ENCODE measurements around the gene MOAP1. TPM values are rescaled to one million over a fixed set of nuclear protein-coding genes. Genes with fewer than 3 reads are reported as not detected.

MOAP1 gene
- polyA plus RNA-seq, 1 of the 3 experiments (the other 2 are of a cell fraction): 25.0 TPM

- 11% methylated on average over 38 of the region's 39 CpGs for WGBS (ENCODE audit: low lambda C conversion rate)
- H3K27ac ChIP-seq (ENCODE audit: low read depth in 2 of 2, low read length in 1 of 2): peak overlapping the region; percentile 49 to 79
- POLR2A ChIA-PET: interaction anchor here (0.9 to 1.6 kb wide), 3 partner anchors 25 to 306 kb away, joined by 3 to 4 read pairs (median 4); partner anchors contain the start of gene GON7
Measured at GRCh38 chr14:93231129-93231979, 46.7 kb upstream of the MOAP1 start.

More at GRCh38 chr14:93231129-93231979, 46.7 kb upstream of the MOAP1 start:
- TF ChIP-seq CTCF (IDR thresholded peaks at IDR 0.05): no peak
- peak; percentile 58; the same call in 1 of the 2 replicates for TF ChIP-seq USF2 (IDR thresholded peaks at IDR 0.05; ENCODE audit: borderline replicate concordance, low read depth, low read length)
- no peak for TF ChIP-seq ELF1 (IDR thresholded peaks at IDR 0.05)
- TF ChIP-seq NRF1 (IDR thresholded peaks at IDR 0.05; ENCODE audit: low read depth, low read length): peak; percentile 62
- no peak for TF ChIP-seq IRF3 (IDR thresholded peaks at IDR 0.05; ENCODE audit: low read depth, low read length)
- peak; percentile 47; the same call in 1 of the 2 replicates for TF ChIP-seq MXI1 (IDR thresholded peaks at IDR 0.05; ENCODE audit: low read depth, low read length)
- TF ChIP-seq TAF1 (IDR thresholded peaks at IDR 0.05; ENCODE audit: borderline replicate concordance, low read depth, low read length): peak; percentile 52; the same call in 1 of the 2 replicates
- TF ChIP-seq TCF12 (IDR thresholded peaks at IDR 0.05): no peak
- peak; percentile 88 for TF ChIP-seq USF1 (IDR thresholded peaks at IDR 0.05; ENCODE audit: borderline replicate concordance, low read depth)
- no peak for TF ChIP-seq MAX (IDR thresholded peaks at IDR 0.05; ENCODE audit: low read depth)
- TF ChIP-seq POLR2AphosphoS5 (IDR thresholded peaks at IDR 0.05; ENCODE audit: low read depth, low read length): peak; percentile 66
- TF ChIP-seq RXRA (IDR thresholded peaks at IDR 0.05; ENCODE audit: borderline replicate concordance, low read depth): no peak
- TF ChIP-seq RCOR1 (IDR thresholded peaks at IDR 0.05; ENCODE audit: low read length): no peak
- TF ChIP-seq SIN3A (IDR thresholded peaks at IDR 0.05; ENCODE audit: borderline replicate concordance, low read depth, low read length): no peak
- TF ChIP-seq SMC3 (IDR thresholded peaks at IDR 0.05; ENCODE audit: low read depth, low read length): no peak
- peak; percentile 49 for TF ChIP-seq CHD2 (IDR thresholded peaks at IDR 0.05; ENCODE audit: low read length, partially characterized antibody)
- CTCF ChIA-PET: interaction anchor here (0.9 to 2.7 kb wide), 8 partner anchors 10 to 305 kb away, joined by 3 to 12 read pairs (median 4); partner anchors contain the start of genes GON7 and UBR7
- DNase-seq: peak; percentile 95
- no peaks in the 10 kb centered on the region for H3F3A ChIP-seq (replicated peaks; ENCODE audit: insufficient read depth)
- peak overlapping the region; percentile 90 for H3K4me2 ChIP-seq
- H3K9me2 ChIP-seq: no peaks in the 10 kb centered on the region
- H3K9me3 ChIP-seq: no peaks in the 10 kb centered on the region
- peak overlapping the region; percentile 96 for H2AFZ ChIP-seq (ENCODE audit: low read depth)
- no peaks in the 10 kb centered on the region for H3K79me2 ChIP-seq (ENCODE audit: insufficient read depth)
- peak overlapping the region; percentile 57 to 72 for H3K4me3 ChIP-seq (ENCODE audit: low read depth in 2 of 2, low read length in 1 of 2)
- peaks cover 0 to 12% of the 10 kb centered on the region in 2 experiments; a peak in 1 of 4 replicates for H3K4me1 ChIP-seq (ENCODE audit: control insufficient read depth in 1 of 2, insufficient read depth in 2 of 2, low read depth in 1 of 2, low read length in 1 of 2)
- H4K20me1 ChIP-seq (ENCODE audit: insufficient read depth): no peaks in the 10 kb centered on the region
- no peaks in the 10 kb centered on the region for H3K27me3 ChIP-seq (ENCODE audit: insufficient read depth)
- H3K36me3 ChIP-seq (replicated peaks in 1 of 2; ENCODE audit: control insufficient read depth in 1 of 2, insufficient read depth in 2 of 2, low read length in 1 of 2): peaks cover 17 to 20% of the 10 kb centered on the region in 2 experiments
- H3K9ac ChIP-seq: peak overlapping the region; percentile 40

Data from SK-N-SH (cell line).